Measurements from ENCODE around the gene GNA15.

DNA sequence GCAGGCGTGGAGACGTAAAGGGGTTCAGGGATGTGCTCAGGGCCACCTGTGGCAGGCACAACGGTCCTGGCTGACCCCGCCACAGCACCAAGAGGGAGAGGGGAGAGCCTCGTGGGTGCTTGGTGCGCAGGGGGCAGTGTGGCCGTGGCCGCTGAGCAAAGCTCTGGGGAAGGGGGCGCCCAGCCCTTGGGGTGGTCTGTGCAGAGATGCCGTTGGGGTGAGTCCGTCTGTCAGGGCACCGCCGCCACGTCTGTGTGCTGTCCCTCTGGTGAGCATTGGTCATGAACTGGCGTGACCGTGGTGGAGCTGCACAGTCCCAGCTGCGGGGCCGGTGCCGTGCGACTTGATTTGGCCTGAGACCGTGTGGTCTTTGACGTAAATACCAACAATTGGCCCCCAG lies 26.3 kb upstream of the GNA15 start:
- TF ChIP-seq, protein P1, sequence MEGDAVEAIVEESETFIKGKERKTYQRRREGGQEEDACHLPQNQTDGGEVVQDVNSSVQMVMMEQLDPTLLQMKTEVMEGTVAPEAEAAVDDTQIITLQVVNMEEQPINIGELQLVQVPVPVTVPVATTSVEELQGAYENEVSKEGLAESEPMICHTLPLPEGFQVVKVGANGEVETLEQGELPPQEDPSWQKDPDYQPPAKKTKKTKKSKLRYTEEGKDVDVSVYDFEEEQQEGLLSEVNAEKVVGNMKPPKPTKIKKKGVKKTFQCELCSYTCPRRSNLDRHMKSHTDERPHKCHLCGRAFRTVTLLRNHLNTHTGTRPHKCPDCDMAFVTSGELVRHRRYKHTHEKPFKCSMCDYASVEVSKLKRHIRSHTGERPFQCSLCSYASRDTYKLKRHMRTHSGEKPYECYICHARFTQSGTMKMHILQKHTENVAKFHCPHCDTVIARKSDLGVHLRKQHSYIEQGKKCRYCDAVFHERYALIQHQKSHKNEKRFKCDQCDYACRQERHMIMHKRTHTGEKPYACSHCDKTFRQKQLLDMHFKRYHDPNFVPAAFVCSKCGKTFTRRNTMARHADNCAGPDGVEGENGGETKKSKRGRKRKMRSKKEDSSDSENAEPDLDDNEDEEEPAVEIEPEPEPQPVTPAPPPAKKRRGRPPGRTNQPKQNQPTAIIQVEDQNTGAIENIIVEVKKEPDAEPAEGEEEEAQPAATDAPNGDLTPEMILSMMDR (IDR thresholded peaks at IDR 0.05; ENCODE audit: low read depth, low read length), result no peak
- TF ChIP-seq EZH2phosphoT487 (IDR thresholded peaks at IDR 0.05; ENCODE audit: low read depth), result no peak

All from OCI-LY3 (cell line).